Endothelial cell of umbilical vein (primary cell): ENCODE results near the gene SSTR5. TPM values are rescaled to one million over a fixed set of nuclear protein-coding genes. Genes with fewer than 3 reads are reported as not detected.

Experiments
- BruUV-seq: library from RNA; stranded (reverse); fragments of 400-500 nt; replicated peaks from 2 replicates; lab custom pipeline; 2021; lab: Mats Ljungman, UMichigan
- CTCF ChIA-PET: fragments of 300-600, 350-600 bp; sonication (Branson Sonifier 250); formaldehyde crosslinking; loops from one replicate; lab custom pipeline; 2021; ENCODE audit warnings: antibody characterized with exemption, inconsistent platforms; lab: Charles Lee
- POLR2A ChIA-PET: fragments of 300-600, 350-600 bp; sonication (Branson Sonifier 250); formaldehyde crosslinking; loops from one replicate; lab custom pipeline; 2021; ENCODE audit warnings: antibody characterized with exemption, inconsistent platforms; lab: Charles Lee
- DNase-seq: peaks from one replicate; pipeline ENCODE4 v3.0.0-alpha.2; 2011; ENCODE audit warnings: low read depth, low spot score
- FAIRE-seq: peaks from 2 replicates; lab custom pipeline; 2011; peaks lifted over from hg19 to GRCh38; lab: Jason Lieb, UNC
- H2AFZ ChIP-seq: 2 replicates; pipeline ENCODE4 v1.6.0; 2012; ENCODE audit warnings: low read depth, low read length, control low read depth, inconsistent platforms
- H3K27ac ChIP-seq: 2 replicates; pipeline ENCODE4 v1.5.1; 2011; ENCODE audit warnings: low read depth, mild to moderate bottlenecking, control low read depth, low read length, moderate library complexity; ENCODE audit not compliant: insufficient read depth
- H3K27me3 ChIP-seq, 2 experiments: 2 replicates each; pipeline versions ENCODE4 v1.6.0 to v1.6.1; 2011; ENCODE audit warnings: low read length in 2 of 2, mixed read lengths in 1 of 2; ENCODE audit not compliant: control insufficient read depth in 2 of 2, insufficient read depth in 2 of 2
- H3K36me3 ChIP-seq, 2 experiments: 2 replicates in 1 of 2; 3 replicates in 1 of 2; pipeline ENCODE4 v1.5.1; 2011; ENCODE audit warnings: low read length in 2 of 2, mild to moderate bottlenecking in 1 of 2, moderate library complexity in 1 of 2; ENCODE audit not compliant: control insufficient read depth in 2 of 2, insufficient read depth in 2 of 2; ENCODE audit errors: extremely low read depth in 1 of 2
- H3K4me1 ChIP-seq: 3 replicates; pipeline ENCODE4 v1.5.1; 2011; ENCODE audit warnings: mild to moderate bottlenecking, low read length; ENCODE audit not compliant: control insufficient read depth, insufficient read depth; ENCODE audit errors: extremely low read depth
- H3K4me2 ChIP-seq: 2 replicates; pipeline ENCODE4 v1.6.1; 2011; ENCODE audit warnings: low read length, control low read depth, mixed read lengths; ENCODE audit not compliant: insufficient read depth
- H3K4me3 ChIP-seq, 3 experiments: fragments of 200-600 bp in 1 of 3; sonication (generic), shearing (Covaris generic) in 1 of 3; replicated peaks in 1 of 3; 2 replicates each; pipeline ENCODE4 v1.5.1; 2011 to 2016; ENCODE audit warnings: control low read depth in 3 of 3, low read length in 3 of 3, mild to moderate bottlenecking in 2 of 3, inconsistent platforms in 1 of 3, low read depth in 1 of 3, moderate library complexity in 1 of 3; ENCODE audit not compliant: insufficient read depth in 1 of 3
- H3K79me2 ChIP-seq: 2 replicates; pipeline ENCODE4 v1.6.0; 2012; ENCODE audit warnings: low read length, inconsistent platforms; ENCODE audit not compliant: control insufficient read depth, insufficient read depth
- H3K9ac ChIP-seq: replicated peaks from 2 replicates; pipeline ENCODE3; 2011; ENCODE audit warnings: low read length, control low read depth; ENCODE audit not compliant: insufficient read depth; ENCODE audit errors: extremely low read depth
- H3K9me1 ChIP-seq: replicated peaks from 3 replicates; pipeline ENCODE4 v1.6.0; 2011; ENCODE audit warnings: mild to moderate bottlenecking, low read length; ENCODE audit not compliant: control insufficient read depth, insufficient read depth; ENCODE audit errors: extremely low read depth
- H3K9me3 ChIP-seq: replicated peaks from 2 replicates; pipeline ENCODE4 v1.5.1; 2012; ENCODE audit warnings: low read length, inconsistent platforms; ENCODE audit not compliant: control insufficient read depth, insufficient read depth
- H4K20me1 ChIP-seq: replicated peaks from 2 replicates; pipeline ENCODE3; 2011; ENCODE audit warnings: mild to moderate bottlenecking, low read length; ENCODE audit not compliant: control insufficient read depth, insufficient read depth; ENCODE audit errors: extremely low read depth
- EZH2 ChIP-seq: IDR thresholded peaks from 2 replicates; pipeline ENCODE4 v1.6.1; 2012; ENCODE audit warnings: borderline replicate concordance, low read depth, mild to moderate bottlenecking, moderate library complexity, low read length, inconsistent platforms; ENCODE audit not compliant: severe bottlenecking
- FOS ChIP-seq: IDR thresholded peaks from 2 replicates; pipeline ENCODE4 v1.6.1; 2011; ENCODE audit warnings: mild to moderate bottlenecking, low read length, moderate library complexity, borderline replicate concordance; ENCODE audit not compliant: insufficient read depth
- GATA2 ChIP-seq: IDR thresholded peaks from 2 replicates; pipeline ENCODE4 v1.7.0; 2011; ENCODE audit warnings: low read depth, mild to moderate bottlenecking, moderate library complexity, mixed read lengths, low read length; ENCODE audit not compliant: insufficient read length, insufficient read depth
- JUN ChIP-seq: IDR thresholded peaks from 2 replicates; pipeline ENCODE4 v1.6.1; 2011; ENCODE audit warnings: borderline replicate concordance, low read depth; ENCODE audit not compliant: insufficient read length, insufficient read depth
- MYC ChIP-seq: IDR thresholded peaks from one replicate; pipeline ENCODE4 v1.6.1; 2011; ENCODE audit warnings: mild to moderate bottlenecking, low read depth, low read length
- POLR2A ChIP-seq: IDR thresholded peaks from 2 replicates; pipeline ENCODE4 v1.6.1; 2012; ENCODE audit warnings: low read depth, mild to moderate bottlenecking, control low read depth, low read length
- POLR2AphosphoS5 ChIP-seq: IDR thresholded peaks from 2 replicates; pipeline ENCODE4 v1.6.1; 2012; ENCODE audit warnings: low read depth, mild to moderate bottlenecking, control low read depth, low read length, moderate library complexity; ENCODE audit not compliant: insufficient read depth
- dilution Hi-C: fragments of 300-500 bp; cut with MboI; formaldehyde crosslinking; loops from one replicate; pipeline ENCODE4 v1.15.0; 2019; ENCODE audit warnings: low sequenced_read_pairs; ENCODE audit not compliant: extremely low pct_ligation_motif_present
- intact Hi-C: fragments of 100-400 bp; cut with micrococcal nuclease; formaldehyde crosslinking; loops from one replicate; pipeline ENCODE4 v1.10.0; 2022
- polyA plus RNA-seq, 4 experiments: library from polyadenylated mRNA; depleted of rRNA in 3 of 4; stranded (reverse) in 3 of 4; unstranded in 1 of 4; fragments of >200 nt; gene quantifications; 2 replicates each; pipeline versions ENCODE4 v1.2.1 to v1.2.3, GENCODE V29; 2011 to 2012; ENCODE audit warnings: missing spikeins in 1 of 4
- total RNA-seq: library from RNA; stranded (reverse); gene quantifications from 2 replicates; pipeline ENCODE4 v1.2.3, GENCODE V29; 2021
- TF ChIP-seq, protein P1 (sequence below), 2 donors: IDR thresholded peaks; 1 replicate in 1 of 2; 2 replicates in 1 of 2; pipeline ENCODE4 v1.5.1; 2011; ENCODE audit warnings: low read length in 2 of 2, mild to moderate bottlenecking in 2 of 2, moderate library complexity in 2 of 2, control low read depth in 1 of 2, inconsistent platforms in 1 of 2, low read depth in 1 of 2; ENCODE audit not compliant: insufficient read depth in 1 of 2; ENCODE audit errors: extremely low read depth in 1 of 2
- TF ChIP-seq, protein P2 (sequence below): IDR thresholded peaks from 2 replicates; pipeline ENCODE4 v1.6.1; 2011; ENCODE audit not compliant: insufficient read depth, insufficient read length

Gene SSTR5
- total and polyA plus RNA-seq, 2 donors (not counting 3 experiments of a cell fraction or from before 2014, with no cell fraction given) = 0.24 to 0.52 TPM

DNA sequence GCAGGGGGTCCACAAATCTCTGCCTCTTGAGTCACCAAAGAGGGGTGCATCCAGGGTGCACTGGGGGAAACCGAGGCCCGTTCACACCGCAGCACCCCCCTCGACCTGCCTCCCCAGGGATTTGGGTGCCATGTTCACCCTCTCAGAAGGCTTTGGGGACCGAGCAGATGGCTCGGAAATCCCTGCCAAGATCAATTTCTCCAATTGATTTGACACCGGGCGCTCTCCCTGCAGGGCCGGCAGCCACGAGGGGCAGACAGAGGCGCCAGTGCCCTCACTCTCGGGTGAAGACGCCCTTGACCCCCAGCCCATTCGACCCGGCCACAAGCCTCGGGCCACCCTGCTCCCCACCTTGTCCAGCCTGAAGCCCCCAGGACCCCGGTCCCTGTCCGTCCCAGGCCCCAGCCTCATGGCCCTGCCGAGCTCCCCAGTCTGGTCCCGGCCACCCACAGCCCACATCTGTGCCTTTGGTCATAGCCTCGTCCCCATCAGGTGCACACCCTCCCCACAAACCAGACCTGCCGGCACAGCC lies 9.3 kb downstream of the SSTR5 start:
- TF ChIP-seq POLR2AphosphoS5 (no peak), EZH2 (no peak), JUN (no peak), FOS (no peak), MYC (no peak), GATA2 (no peak), POLR2A (no peak)
- TF ChIP-seq, protein P1, sequence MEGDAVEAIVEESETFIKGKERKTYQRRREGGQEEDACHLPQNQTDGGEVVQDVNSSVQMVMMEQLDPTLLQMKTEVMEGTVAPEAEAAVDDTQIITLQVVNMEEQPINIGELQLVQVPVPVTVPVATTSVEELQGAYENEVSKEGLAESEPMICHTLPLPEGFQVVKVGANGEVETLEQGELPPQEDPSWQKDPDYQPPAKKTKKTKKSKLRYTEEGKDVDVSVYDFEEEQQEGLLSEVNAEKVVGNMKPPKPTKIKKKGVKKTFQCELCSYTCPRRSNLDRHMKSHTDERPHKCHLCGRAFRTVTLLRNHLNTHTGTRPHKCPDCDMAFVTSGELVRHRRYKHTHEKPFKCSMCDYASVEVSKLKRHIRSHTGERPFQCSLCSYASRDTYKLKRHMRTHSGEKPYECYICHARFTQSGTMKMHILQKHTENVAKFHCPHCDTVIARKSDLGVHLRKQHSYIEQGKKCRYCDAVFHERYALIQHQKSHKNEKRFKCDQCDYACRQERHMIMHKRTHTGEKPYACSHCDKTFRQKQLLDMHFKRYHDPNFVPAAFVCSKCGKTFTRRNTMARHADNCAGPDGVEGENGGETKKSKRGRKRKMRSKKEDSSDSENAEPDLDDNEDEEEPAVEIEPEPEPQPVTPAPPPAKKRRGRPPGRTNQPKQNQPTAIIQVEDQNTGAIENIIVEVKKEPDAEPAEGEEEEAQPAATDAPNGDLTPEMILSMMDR (IDR thresholded peaks at IDR 0.05; ENCODE audit: extremely low read depth in 1 of 2, insufficient read depth in 1 of 2, low read depth in 1 of 2, low read length in 2 of 2) = no peak
- TF ChIP-seq, protein P2, sequence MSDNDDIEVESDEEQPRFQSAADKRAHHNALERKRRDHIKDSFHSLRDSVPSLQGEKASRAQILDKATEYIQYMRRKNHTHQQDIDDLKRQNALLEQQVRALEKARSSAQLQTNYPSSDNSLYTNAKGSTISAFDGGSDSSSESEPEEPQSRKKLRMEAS = no peak
- no peak overlapping the region for H2AFZ ChIP-seq
- dilution Hi-C loops (no loop called here), intact Hi-C loops (no loop called here)
- H3K9me3 ChIP-seq = no peaks in the 10 kb centered on the region
- H3K79me2 ChIP-seq = no peaks in the 10 kb centered on the region
- H3K4me2 ChIP-seq = no peak overlapping the region
- no peak overlapping the region for H3K27ac ChIP-seq
- CTCF ChIA-PET = interaction anchor here (1.0 to 2.3 kb wide), 2 partner anchors 20 to 24 kb away, joined by 3 to 16 read pairs; no protein-coding TSS in a partner anchor
- no peak overlapping the region for H3K9ac ChIP-seq
- no peak for DNase-seq
- BruUV-seq = no TSS peak
- H3K27me3 ChIP-seq = no peaks in the 10 kb centered on the region
- peaks cover 30% of the 10 kb centered on the region for H3K4me1 ChIP-seq
- no peaks in the 10 kb centered on the region for H4K20me1 ChIP-seq
- no peaks in the 10 kb centered on the region for H3K36me3 ChIP-seq
- POLR2A ChIA-PET = no interaction called here
- no peak overlapping the region for H3K4me3 ChIP-seq
- FAIRE-seq = no peak
- H3K9me1 ChIP-seq = no peaks in the 10 kb centered on the region
